Measurements from ENCODE around the gene SEMA4B. TPM values are rescaled to one million over a fixed set of nuclear protein-coding genes. Genes with fewer than 3 reads are reported as not detected.
A peak's percentile ranks its signal among the peaks of the same experiment; 100 is the strongest.

The SEMA4B gene
- total RNA-seq, 4 donors from 2014 or later: 115 to 193 (median 134) TPM

GRCh38 chr15:90217671-90218394 lies 16.7 kb downstream of the SEMA4B start:
- no peak overlapping the region for H3K4me3 ChIP-seq
- in situ Hi-C loops (cut with MboI; ENCODE audit: low pct_ligation_motif_present in 1 of 4, low pct_unique_long_range_greater_than_20kb in 1 of 4, low sequenced_read_pairs in 3 of 4) (loop anchor here in 1 of 4 donors (10.0 kb wide), 1 partner anchor 53 kb away; no protein-coding TSS in a partner anchor), intact Hi-C loops (cut with DNase I; ENCODE audit: low total_unique reads) (no loop called here)
- WGBS, 2 donors (ENCODE audit: low coverage in 1 of 2): 88 to 100% methylated on average over 1 to 9 of the region's 9 CpGs
- H3K9me3 ChIP-seq: no peaks in the 10 kb centered on the region
- H3K4me1 ChIP-seq: peaks cover 14 to 41% (median 22%) of the 10 kb centered on the region in 4 donors
- H3K27ac ChIP-seq: no peak overlapping the region
- H3K36me3 ChIP-seq: peaks cover 0 to 11% (median 3%) of the 10 kb centered on the region in 4 donors
- TF ChIP-seq POLR2AphosphoS5 (IDR thresholded peaks at IDR 0.05): no peak
- no peak for DNase-seq
- no peaks in the 10 kb centered on the region for H3K27me3 ChIP-seq

DNA sequence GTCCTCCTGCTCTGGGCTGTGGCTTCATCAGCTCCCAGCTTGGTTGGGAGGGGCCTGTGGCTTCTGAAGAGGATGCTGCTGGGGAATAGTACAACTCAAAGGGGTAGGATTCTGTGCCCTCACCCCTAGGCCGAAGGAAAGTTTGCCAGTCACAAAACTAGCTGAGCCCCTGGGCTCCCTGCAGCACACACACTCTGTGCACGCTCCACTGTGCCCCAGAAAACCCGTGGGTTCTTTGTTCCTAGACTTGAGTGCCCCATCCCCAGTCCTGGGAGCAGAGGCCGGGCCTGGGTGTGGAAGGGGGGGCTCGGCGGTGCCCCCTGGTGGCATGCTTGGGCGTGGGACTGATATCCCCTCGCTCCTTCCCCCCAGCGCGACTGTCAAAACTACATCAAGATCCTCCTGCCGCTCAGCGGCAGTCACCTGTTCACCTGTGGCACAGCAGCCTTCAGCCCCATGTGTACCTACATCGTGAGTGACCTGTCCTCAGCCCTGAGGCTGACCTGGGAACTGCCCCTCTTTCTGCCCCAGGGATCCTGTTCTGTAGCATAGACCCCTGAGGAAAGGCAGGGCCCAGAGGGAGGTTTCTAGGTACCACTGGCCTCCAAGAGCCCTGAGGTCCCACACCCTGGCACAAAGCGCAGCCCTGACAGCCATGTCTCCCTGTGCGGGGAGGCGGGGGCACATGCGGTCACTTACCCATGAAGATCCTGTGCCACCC lies 18.5 kb downstream of the SEMA4B start:
- in situ Hi-C loops (cut with MboI; ENCODE audit: low pct_ligation_motif_present in 1 of 4, low pct_unique_long_range_greater_than_20kb in 1 of 4, low sequenced_read_pairs in 3 of 4): loop anchor here in 2 of 4 donors (5.0 to 10.0 kb wide), 2 partner anchors 55 to 67 kb away; no protein-coding TSS in a partner anchor
- TF ChIP-seq POLR2A (IDR thresholded peaks at IDR 0.05): no peak
- TF ChIP-seq, protein P1, sequence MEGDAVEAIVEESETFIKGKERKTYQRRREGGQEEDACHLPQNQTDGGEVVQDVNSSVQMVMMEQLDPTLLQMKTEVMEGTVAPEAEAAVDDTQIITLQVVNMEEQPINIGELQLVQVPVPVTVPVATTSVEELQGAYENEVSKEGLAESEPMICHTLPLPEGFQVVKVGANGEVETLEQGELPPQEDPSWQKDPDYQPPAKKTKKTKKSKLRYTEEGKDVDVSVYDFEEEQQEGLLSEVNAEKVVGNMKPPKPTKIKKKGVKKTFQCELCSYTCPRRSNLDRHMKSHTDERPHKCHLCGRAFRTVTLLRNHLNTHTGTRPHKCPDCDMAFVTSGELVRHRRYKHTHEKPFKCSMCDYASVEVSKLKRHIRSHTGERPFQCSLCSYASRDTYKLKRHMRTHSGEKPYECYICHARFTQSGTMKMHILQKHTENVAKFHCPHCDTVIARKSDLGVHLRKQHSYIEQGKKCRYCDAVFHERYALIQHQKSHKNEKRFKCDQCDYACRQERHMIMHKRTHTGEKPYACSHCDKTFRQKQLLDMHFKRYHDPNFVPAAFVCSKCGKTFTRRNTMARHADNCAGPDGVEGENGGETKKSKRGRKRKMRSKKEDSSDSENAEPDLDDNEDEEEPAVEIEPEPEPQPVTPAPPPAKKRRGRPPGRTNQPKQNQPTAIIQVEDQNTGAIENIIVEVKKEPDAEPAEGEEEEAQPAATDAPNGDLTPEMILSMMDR (IDR thresholded peaks at IDR 0.05): peak; percentile 61 to 70 (median 66)
- TF ChIP-seq POLR2AphosphoS5 (IDR thresholded peaks at IDR 0.05): no peak
- TF ChIP-seq EP300 (IDR thresholded peaks at IDR 0.05; ENCODE audit: low read depth): no peak
- peaks cover 0 to 23% (median 11%) of the 10 kb centered on the region in 4 donors for H3K36me3 ChIP-seq
- intact Hi-C loops (cut with DNase I; ENCODE audit: low total_unique reads): loop anchor here (10.0 kb wide), 1 partner anchor 465 kb away; the partner anchor contains the start of gene MESP1
- H3K27ac ChIP-seq: peak overlapping the region in 2 of 4 donors; percentile 36 to 53
- no peaks in the 10 kb centered on the region for H3K9me3 ChIP-seq
- WGBS, 2 donors (ENCODE audit: low coverage in 1 of 2): 67% methylated on average over 17 of the region's 17 CpGs; no CpG with 5 or more reads in 1 of the 2 donors
- peak; percentile 57 for DNase-seq
- peaks cover 5 to 24% (median 8%) of the 10 kb centered on the region in 4 donors for H3K4me1 ChIP-seq
- H3K4me3 ChIP-seq: no peak overlapping the region
- H3K27me3 ChIP-seq: no peaks in the 10 kb centered on the region

- TF ChIP-seq POLR2A (IDR thresholded peaks at IDR 0.05) (no peak), POLR2AphosphoS5 (IDR thresholded peaks at IDR 0.05) (peak in 2 of 3 donors; percentile 31 to 37), EP300 (IDR thresholded peaks at IDR 0.05; ENCODE audit: low read depth) (no peak)
- TF ChIP-seq, protein P1 (IDR thresholded peaks at IDR 0.05): peak; percentile 71 to 85 (median 75)
Measured at GRCh38 chr15:90221246-90221900, 20.2 kb downstream of the SEMA4B start.

DNA sequence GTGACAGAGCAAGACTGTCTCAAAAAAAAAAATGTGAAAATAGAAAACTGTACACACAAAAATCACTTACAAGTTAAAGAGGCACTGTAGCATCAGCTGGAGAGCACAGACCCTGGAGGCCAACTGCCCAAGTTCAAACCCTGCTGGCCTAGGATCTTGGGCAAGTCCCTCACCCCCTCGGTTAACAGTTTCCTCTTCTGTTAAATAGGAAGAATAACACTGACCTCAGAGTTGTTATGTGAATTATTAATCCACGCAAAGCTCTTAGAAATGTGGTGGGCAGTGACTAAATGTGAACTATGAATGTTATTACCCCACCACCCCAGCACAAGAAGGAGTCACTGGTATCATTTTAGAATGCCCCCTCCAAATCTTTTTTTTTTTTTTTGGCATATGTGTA lies 21.4 kb downstream of the SEMA4B start:
- Histone ChIP-seq H3K4me1 (peaks cover 3 to 14% (median 6%) of the 10 kb centered on the region in 4 donors), H3K9me3 (no peaks in the 10 kb centered on the region), H3K4me3 (no peak overlapping the region), H3K36me3 (peaks cover 0 to 46% (median 13%) of the 10 kb centered on the region in 4 donors), H3K27me3 (no peaks in the 10 kb centered on the region), H3K27ac (no peak overlapping the region)
- in situ Hi-C loops (cut with MboI; ENCODE audit: low pct_ligation_motif_present in 1 of 4, low pct_unique_long_range_greater_than_20kb in 1 of 4, low sequenced_read_pairs in 3 of 4) (loop anchor here in 1 of 4 donors (5.0 kb wide), 1 partner anchor 70 kb away; no protein-coding TSS in a partner anchor), intact Hi-C loops (cut with DNase I; ENCODE audit: low total_unique reads) (loop anchor here (10.0 kb wide), 1 partner anchor 468 kb away; the partner anchor contains the start of gene MESP1)
- WGBS, 2 donors (ENCODE audit: low coverage in 1 of 2): 65 to 74% methylated on average over 2 of the region's 2 CpGs
- TF ChIP-seq POLR2AphosphoS5 (IDR thresholded peaks at IDR 0.05): no peak
- no peak for TF ChIP-seq EP300 (IDR thresholded peaks at IDR 0.05; ENCODE audit: low read depth)
- TF ChIP-seq, protein P1 (IDR thresholded peaks at IDR 0.05): no peak
- no peak for TF ChIP-seq POLR2A (IDR thresholded peaks at IDR 0.05)
- DNase-seq: no peak

More at GRCh38 chr15:90221246-90221900, 20.2 kb downstream of the SEMA4B start:
- intact Hi-C loops (cut with DNase I; ENCODE audit: low total_unique reads): loop anchor here (10.0 kb wide), 1 partner anchor 467 kb away; the partner anchor contains the start of gene MESP1
- H3K27me3 ChIP-seq: no peaks in the 10 kb centered on the region
- in situ Hi-C loops (cut with MboI; ENCODE audit: low pct_ligation_motif_present in 1 of 4, low pct_unique_long_range_greater_than_20kb in 1 of 4, low sequenced_read_pairs in 3 of 4): loop anchor here in 1 of 4 donors (5.0 kb wide), 1 partner anchor 69 kb away; no protein-coding TSS in a partner anchor
- H3K4me3 ChIP-seq: no peak overlapping the region
- peaks cover 3 to 14% (median 6%) of the 10 kb centered on the region in 4 donors for H3K4me1 ChIP-seq
- H3K27ac ChIP-seq: peak overlapping the region; percentile 40 to 77 (median 53)
- DNase-seq: peak; percentile 80
- peaks cover 0 to 40% (median 16%) of the 10 kb centered on the region in 4 donors for H3K36me3 ChIP-seq
- H3K9me3 ChIP-seq: no peaks in the 10 kb centered on the region
- WGBS, 2 donors (ENCODE audit: low coverage in 1 of 2): 36 to 59% methylated on average over 2 to 14 of the region's 14 CpGs

Data from transverse colon (tissue), 4 donors.